ENCODE data around the gene HIGD2A. TPM values are rescaled to one million over a fixed set of nuclear protein-coding genes. Genes with fewer than 3 reads are reported as not detected.

Gene HIGD2A
- total and polyA plus RNA-seq, 2 of the 13 experiments (the other 11 are each of a cell fraction or from before 2014, with no cell fraction given): 89.2 to 146 TPM

DNA sequence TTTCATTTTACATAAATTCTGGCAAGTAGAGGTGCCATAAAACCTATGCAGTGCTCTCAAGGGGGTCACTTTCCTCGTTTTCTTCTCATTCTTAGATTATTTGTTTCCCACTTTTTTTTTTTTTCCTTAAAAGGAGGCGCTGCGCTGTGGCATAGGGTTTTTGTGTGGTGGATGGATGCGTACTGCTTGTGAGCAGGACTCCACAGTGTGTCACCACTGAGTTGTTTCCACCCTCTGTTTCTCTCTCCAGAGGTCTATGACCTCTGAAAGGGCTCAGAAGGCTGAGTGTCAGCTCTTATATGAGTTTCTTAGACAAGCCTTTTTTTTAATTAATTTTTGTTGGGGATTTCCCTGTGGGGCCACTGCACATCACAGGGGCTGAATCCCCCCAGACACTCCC, 41.4 kb downstream of the HIGD2A start (continued):
- TF ChIP-seq ZNF691 (CRISPR knock-in tag; IDR thresholded peaks at IDR 0.05; ENCODE audit: borderline replicate concordance, low read depth): no peak
- no peak for TF ChIP-seq ZBTB2 (CRISPR knock-in tag; IDR thresholded peaks at IDR 0.05; ENCODE audit: low read depth)
- TF ChIP-seq ZNF75D (CRISPR knock-in tag; IDR thresholded peaks at IDR 0.05; ENCODE audit: borderline replicate concordance): no peak
- no peak for TF ChIP-seq U2AF1 (optimal IDR thresholded peaks at IDR 0.05; ENCODE audit: low read depth, low read length)
- no peak for TF ChIP-seq FOXK2 (IDR thresholded peaks at IDR 0.05)

DNA sequence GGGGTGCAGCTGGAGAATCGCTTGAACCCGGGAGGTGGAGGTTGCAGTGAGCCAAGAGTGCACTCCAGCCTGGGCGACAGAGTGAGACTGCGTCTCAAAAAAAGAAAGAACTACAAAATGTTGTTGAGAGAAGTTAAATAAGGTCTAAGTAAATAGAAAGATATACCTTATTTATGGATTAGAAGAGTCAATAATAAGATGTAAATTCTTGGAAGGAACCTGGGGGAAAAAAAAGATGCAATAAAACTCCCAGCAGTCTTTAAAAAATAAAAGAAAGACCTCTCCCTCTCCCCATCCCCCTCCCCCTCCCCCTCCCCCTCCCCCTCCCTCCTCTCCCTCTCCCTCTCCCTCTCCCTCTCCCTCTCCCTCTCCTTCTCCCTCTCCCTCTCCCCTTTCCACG, 44.2 kb downstream of the HIGD2A start:
- POLR2A ChIA-PET: no interaction called here
- CTCF ChIA-PET (ENCODE audit: low intra/inter-chr PET ratio, low total read pairs): no interaction called here
- Histone ChIP-seq H3K79me2 (ENCODE audit: insufficient read depth, low read length) (no peaks in the 10 kb centered on the region), H3K27me3 (ENCODE audit: control insufficient read depth in 1 of 2, insufficient read depth in 2 of 2, low read length in 2 of 2) (no peaks in the 10 kb centered on the region), H3K9ac (ENCODE audit: insufficient read depth, low read depth, low read length) (no peak overlapping the region), H3K4me2 (ENCODE audit: low read depth, low read length) (no peak overlapping the region), H4K20me1 (ENCODE audit: insufficient read depth, low read length) (no peaks in the 10 kb centered on the region), H2AFZ (ENCODE audit: low read length) (no peak overlapping the region), H3K4me3 (replicated peaks in 1 of 3; ENCODE audit: insufficient read depth in 1 of 3, low read depth in 2 of 3, low read length in 3 of 3) (no peak overlapping the region), H3K36me3 (replicated peaks in 1 of 2; ENCODE audit: control insufficient read depth in 1 of 2, insufficient read depth in 2 of 2, low read length in 2 of 2) (no peaks in the 10 kb centered on the region), H3K9me3 (ENCODE audit: low read length) (no peaks in the 10 kb centered on the region), H3K4me1 (ENCODE audit: insufficient read depth, low read length) (peaks cover 58% of the 10 kb centered on the region), H3K27ac (ENCODE audit: extremely low read length, insufficient read depth, low read length) (no peak overlapping the region)
- no peak for FAIRE-seq
- no peak for ATAC-seq
- intact Hi-C loops (cut with micrococcal nuclease; ENCODE audit: unreplicated experiment): no loop called here
- no TSS peak for BruUV-seq (replicated peaks)
- no peak for DNase-seq (ENCODE audit: low spot score)
- in situ Hi-C loops (cut with HindIII; ENCODE audit: extremely low pct_ligation_motif_present, low pct_unique_long_range_greater_than_20kb): loop anchor here (25.0 kb wide), 1 partner anchor 570 kb away; the partner anchor contains the start of gene CPLX2
- 85% methylated on average over 5 of the region's 5 CpGs for WGBS (ENCODE audit: low lambda C conversion rate)
- no peak for TF ChIP-seq PPARG (CRISPR knock-in tag; conservative IDR thresholded peaks at IDR 0.05)
- TF ChIP-seq NR3C1 (CRISPR knock-in tag; IDR thresholded peaks at IDR 0.05): no peak
- TF ChIP-seq YY1 (IDR thresholded peaks at IDR 0.05; ENCODE audit: insufficient read depth, insufficient replicate concordance, low read depth, low read length): no peak
- TF ChIP-seq ZC3H4 (CRISPR knock-in tag; IDR thresholded peaks at IDR 0.05; ENCODE audit: borderline replicate concordance): no peak
- no peak for TF ChIP-seq TEAD2 (CRISPR knock-in tag; IDR thresholded peaks at IDR 0.05)
- TF ChIP-seq TEAD3 (CRISPR knock-in tag; optimal IDR thresholded peaks at IDR 0.05; ENCODE audit: borderline replicate concordance): no peak
- TF ChIP-seq ZNF234 (CRISPR knock-in tag; conservative IDR thresholded peaks at IDR 0.05): no peak
- TF ChIP-seq ZKSCAN8 (CRISPR knock-in tag; IDR thresholded peaks at IDR 0.05; ENCODE audit: borderline replicate concordance): no peak
- no peak for TF ChIP-seq ZNF12 (CRISPR knock-in tag; IDR thresholded peaks at IDR 0.05)
- no peak for TF ChIP-seq ZBTB1 (CRISPR knock-in tag; IDR thresholded peaks at IDR 0.05; ENCODE audit: borderline replicate concordance)
- TF ChIP-seq TBP (CRISPR knock-in tag; IDR thresholded peaks at IDR 0.05): no peak
- no peak for TF ChIP-seq ZFY (CRISPR knock-in tag; IDR thresholded peaks at IDR 0.05)
- TF ChIP-seq, protein P1, sequence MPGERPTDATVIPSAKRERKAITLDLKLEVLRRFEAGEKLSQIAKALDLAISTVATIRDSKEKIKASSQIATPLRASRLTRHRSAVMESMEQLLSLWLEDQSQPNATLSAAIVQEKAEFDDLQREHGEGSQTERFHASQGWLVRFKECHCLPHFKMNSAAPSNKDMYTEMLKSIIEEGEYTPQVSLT (CRISPR knock-in tag; IDR thresholded peaks at IDR 0.05; ENCODE audit: borderline replicate concordance, low read depth): no peak
- no peak for TF ChIP-seq RFX5 (IDR thresholded peaks at IDR 0.05; ENCODE audit: low read depth, low read length)
- TF ChIP-seq HMG20B (CRISPR knock-in tag; conservative IDR thresholded peaks at IDR 0.05): no peak

Measured in HepG2 (cell line).